ENCODE measurements around the gene MRPL9. TPM values are rescaled to one million over a fixed set of nuclear protein-coding genes. Genes with fewer than 3 reads are reported as not detected.
A peak's percentile ranks its signal among the peaks of the same experiment; 100 is the strongest.
"Not testable (repeated sequence)": the region's sequence is repeated elsewhere in the genome, so short reads cannot be mapped to it uniquely, and the experiment has no call there.

The MRPL9 gene
- total RNA-seq, 2 donors from 2014 or later: 47.9 to 65.7 TPM

DNA sequence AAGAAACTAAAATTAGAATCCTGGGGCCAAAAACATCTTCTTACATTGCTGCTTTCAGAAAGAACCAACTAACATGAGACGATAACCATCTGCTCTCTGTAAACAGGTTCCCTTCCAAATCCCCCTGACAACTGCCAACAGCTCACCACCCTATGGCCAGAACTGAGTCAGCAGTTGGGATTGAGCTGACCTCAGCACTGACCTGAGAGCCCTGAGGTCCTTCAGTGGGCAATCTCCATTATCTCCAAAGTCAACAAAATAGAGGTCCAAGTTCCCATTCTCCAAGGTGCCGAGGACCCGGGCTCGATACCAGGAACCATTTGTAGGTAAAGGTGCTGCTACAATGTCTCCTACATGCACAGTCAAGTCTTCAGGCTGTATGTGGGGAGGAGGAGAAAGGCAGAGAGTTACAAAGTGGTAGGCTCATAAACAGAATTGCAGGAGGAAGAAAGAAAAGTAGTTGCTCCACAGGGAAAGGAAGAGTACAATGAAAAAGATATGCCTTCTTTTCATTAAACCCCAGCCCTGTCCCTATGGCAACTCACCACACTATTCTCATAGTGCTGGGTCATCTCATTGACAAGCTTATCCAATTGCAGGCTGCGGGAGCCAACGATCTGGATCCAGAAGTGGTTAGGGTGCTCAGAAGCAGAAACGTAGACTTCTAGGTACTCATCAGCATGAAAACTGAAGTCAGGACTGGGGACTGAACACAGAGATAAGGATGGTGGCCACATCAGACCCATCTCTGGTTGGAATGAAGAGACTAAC lies 12.8 kb upstream of the MRPL9 start:
- no peak for DNase-seq (ENCODE audit: low spot score)
- TF ChIP-seq, protein P1, sequence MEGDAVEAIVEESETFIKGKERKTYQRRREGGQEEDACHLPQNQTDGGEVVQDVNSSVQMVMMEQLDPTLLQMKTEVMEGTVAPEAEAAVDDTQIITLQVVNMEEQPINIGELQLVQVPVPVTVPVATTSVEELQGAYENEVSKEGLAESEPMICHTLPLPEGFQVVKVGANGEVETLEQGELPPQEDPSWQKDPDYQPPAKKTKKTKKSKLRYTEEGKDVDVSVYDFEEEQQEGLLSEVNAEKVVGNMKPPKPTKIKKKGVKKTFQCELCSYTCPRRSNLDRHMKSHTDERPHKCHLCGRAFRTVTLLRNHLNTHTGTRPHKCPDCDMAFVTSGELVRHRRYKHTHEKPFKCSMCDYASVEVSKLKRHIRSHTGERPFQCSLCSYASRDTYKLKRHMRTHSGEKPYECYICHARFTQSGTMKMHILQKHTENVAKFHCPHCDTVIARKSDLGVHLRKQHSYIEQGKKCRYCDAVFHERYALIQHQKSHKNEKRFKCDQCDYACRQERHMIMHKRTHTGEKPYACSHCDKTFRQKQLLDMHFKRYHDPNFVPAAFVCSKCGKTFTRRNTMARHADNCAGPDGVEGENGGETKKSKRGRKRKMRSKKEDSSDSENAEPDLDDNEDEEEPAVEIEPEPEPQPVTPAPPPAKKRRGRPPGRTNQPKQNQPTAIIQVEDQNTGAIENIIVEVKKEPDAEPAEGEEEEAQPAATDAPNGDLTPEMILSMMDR (IDR thresholded peaks at IDR 0.05): no peak
- ATAC-seq (ENCODE audit: insufficient number of reproducible peaks, low FRiP score, low read depth): no peak
- Histone ChIP-seq H3K4me1 (ENCODE audit: control insufficient read depth in 1 of 2, low read depth in 2 of 2) (no peaks in the 10 kb centered on the region), H3K36me3 (peaks cover 13% of the 10 kb centered on the region), H3K4me3 (no peak overlapping the region), H3K27me3 (replicated peaks; ENCODE audit: insufficient read depth) (no peaks in the 10 kb centered on the region), H3K27ac (no peak overlapping the region), H3K9me3 (no peaks in the 10 kb centered on the region)

DNA sequence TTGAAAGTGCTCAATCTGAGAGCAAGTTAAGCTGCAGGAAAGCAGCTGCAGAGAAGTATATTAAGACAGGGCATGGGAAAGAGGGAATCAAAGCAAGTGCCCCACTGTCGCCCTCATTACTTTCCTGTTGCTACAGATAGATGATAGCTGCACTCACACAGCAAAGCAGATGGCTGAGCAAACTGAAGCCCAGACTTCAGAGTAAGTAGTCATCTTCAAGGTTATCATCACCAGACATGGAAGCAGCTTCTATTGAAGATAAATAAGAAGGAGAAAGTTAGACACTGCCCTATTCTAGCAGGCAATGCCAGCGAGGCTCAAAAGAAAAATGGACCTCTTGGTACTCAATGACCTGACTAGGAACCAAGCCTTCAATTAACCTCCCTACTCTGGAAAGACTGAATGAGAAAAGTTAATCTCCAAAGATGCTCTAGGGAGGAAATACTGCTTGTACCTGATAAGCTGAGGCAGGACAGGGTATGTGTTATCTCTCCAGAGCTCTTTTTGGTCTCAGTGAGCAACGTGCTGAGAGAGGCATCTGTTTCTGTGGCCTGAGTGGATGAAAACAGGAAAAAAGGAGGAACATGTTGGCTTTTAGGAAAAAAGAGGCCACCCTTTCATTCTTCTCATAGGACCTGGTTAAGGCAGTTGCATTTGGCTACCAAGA lies 11.1 kb upstream of the MRPL9 start:
- TF ChIP-seq, protein P1 (IDR thresholded peaks at IDR 0.05): no peak
- peaks cover 13% of the 10 kb centered on the region for H3K36me3 ChIP-seq
- DNase-seq (ENCODE audit: low spot score) (no peak), ATAC-seq (ENCODE audit: insufficient number of reproducible peaks, low FRiP score, low read depth) (no peak)
- H3K4me1 ChIP-seq (ENCODE audit: control insufficient read depth in 1 of 2, low read depth in 2 of 2): no peaks in the 10 kb centered on the region
- no peaks in the 10 kb centered on the region for H3K9me3 ChIP-seq
- no peaks in the 10 kb centered on the region for H3K27me3 ChIP-seq (replicated peaks; ENCODE audit: insufficient read depth)
- no peak overlapping the region for H3K4me3 ChIP-seq
- H3K27ac ChIP-seq: no peak overlapping the region

DNA sequence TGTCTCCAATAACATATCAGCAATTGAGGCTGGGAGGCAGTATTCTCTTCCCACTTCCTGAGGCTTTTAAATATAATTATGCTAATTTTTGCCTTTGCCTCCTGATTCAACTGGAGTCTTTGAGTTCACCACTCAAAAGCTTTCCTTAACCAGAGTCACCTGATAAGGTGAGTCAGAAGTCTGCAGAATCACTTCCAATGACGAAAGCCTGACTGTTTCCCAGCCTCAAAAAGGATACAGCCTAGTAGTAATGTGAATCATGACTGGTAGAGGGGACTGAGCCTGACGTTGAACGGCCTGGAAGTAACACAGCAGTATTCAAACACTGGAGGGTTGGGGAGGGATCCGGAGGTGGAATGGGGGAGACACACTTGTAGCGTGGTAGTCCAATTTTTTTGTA lies 10.4 kb upstream of the MRPL9 start:
- H3K9me3 ChIP-seq: no peaks in the 10 kb centered on the region
- DNase-seq (ENCODE audit: low spot score) (no peak), ATAC-seq (ENCODE audit: insufficient number of reproducible peaks, low FRiP score, low read depth) (no peak)
- peaks cover 13% of the 10 kb centered on the region for H3K36me3 ChIP-seq
- H3K27ac ChIP-seq: no peak overlapping the region
- TF ChIP-seq, protein P1 (IDR thresholded peaks at IDR 0.05): no peak
- no peaks in the 10 kb centered on the region for H3K27me3 ChIP-seq (replicated peaks; ENCODE audit: insufficient read depth)
- no peaks in the 10 kb centered on the region for H3K4me1 ChIP-seq (ENCODE audit: control insufficient read depth in 1 of 2, low read depth in 2 of 2)
- H3K4me3 ChIP-seq: no peak overlapping the region

DNA sequence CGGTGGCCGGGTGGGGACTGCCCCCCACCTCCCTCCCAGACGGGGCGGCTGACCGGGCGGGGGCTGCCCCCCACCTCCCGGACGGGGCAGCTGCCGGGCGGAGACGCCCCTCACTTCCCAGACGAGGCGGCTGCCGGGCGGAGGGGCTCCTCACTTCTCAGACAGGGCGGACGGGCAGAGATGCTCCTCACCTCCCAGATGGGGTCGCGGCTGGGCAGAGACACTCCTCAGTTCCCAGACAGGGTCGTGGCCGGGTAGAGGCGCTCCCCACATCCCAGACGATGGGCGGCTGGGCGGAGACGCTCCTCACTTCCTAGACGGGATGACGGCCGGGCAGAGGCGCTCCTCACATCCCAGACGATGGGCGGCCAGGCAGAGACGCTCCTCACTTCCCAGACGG lies 6.0 kb upstream of the MRPL9 start:
- not testable (repeated sequence) for H3K4me1 ChIP-seq (ENCODE audit: control insufficient read depth in 1 of 2, low read depth in 2 of 2); DNase-seq (ENCODE audit: low spot score); H3K27me3 ChIP-seq (replicated peaks; ENCODE audit: insufficient read depth); H3K27ac ChIP-seq; H3K4me3 ChIP-seq; ATAC-seq (ENCODE audit: insufficient number of reproducible peaks, low FRiP score, low read depth); H3K36me3 ChIP-seq; H3K9me3 ChIP-seq

DNA sequence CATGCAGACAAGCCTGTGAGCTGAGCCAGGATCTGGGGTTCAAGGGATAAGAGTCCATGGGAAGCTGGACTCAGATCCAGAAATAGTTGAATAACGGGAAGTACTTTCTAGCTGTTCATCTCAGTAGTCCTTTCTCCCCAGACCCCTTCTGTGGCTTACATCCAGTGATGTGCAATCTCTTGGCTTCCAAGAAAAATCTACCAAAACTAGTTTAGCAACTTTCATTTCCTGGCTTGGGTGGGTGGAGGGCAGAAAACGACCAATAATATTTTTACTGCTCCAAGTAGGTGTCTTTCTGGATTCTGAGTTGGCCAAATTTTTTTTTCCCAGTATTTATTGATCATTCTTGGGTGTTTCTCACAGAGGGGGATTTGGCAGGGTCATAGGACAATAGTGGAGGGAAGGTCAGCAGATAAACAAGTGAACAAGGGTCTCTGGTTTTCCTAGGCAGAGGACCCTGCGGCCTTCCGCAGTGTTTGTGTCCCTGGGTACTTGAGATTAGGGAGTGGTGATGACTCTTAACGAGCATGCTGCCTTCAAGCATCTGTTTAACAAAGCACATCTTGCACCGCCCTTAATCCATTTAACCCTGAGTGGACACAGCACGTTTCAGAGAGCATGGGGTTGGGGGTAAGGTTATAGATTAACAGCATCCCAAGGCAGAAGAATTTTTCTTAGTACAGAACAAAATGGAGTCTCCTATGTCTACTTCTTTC lies 5.2 kb upstream of the MRPL9 start:
- H3K4me1 ChIP-seq (ENCODE audit: control insufficient read depth in 1 of 2, low read depth in 2 of 2); DNase-seq (ENCODE audit: low spot score); H3K4me3 ChIP-seq; H3K9me3 ChIP-seq; H3K27me3 ChIP-seq (replicated peaks; ENCODE audit: insufficient read depth); ATAC-seq (ENCODE audit: insufficient number of reproducible peaks, low FRiP score, low read depth); H3K36me3 ChIP-seq; H3K27ac ChIP-seq: not testable (repeated sequence)

DNA sequence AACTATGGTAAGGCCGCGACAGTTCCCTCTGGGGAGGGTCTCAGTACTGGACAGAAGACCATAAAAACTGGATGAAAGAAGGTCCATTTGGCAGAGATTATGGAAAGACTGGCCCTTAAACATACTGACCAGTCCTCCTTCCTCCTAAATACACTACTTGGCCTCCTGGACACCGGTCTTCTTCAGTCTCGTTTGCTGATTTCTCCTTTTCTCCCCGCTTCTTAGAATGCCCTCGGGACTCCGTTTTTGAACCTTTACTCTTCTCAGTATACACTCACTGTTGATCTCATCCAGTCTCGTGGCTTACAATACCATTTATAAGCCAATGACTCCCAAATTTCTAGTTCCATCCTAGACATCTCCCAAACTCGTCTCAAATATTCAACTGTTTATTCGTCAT lies 694 bp upstream of the MRPL9 start:
- Histone ChIP-seq H3K4me3 (peak overlapping the region; percentile 88), H3K9me3 (no peaks in the 10 kb centered on the region), H3K36me3 (peaks cover 11% of the 10 kb centered on the region), H3K27me3 (replicated peaks; ENCODE audit: insufficient read depth) (no peaks in the 10 kb centered on the region), H3K27ac (peak overlapping the region; percentile 85 to 90), H3K4me1 (ENCODE audit: control insufficient read depth in 1 of 2, low read depth in 2 of 2) (peaks cover 8 to 13% of the 10 kb centered on the region in 2 donors)
- DNase-seq (ENCODE audit: low spot score): no peak
- TF ChIP-seq, protein P1 (IDR thresholded peaks at IDR 0.05): no peak
- ATAC-seq (ENCODE audit: insufficient number of reproducible peaks, low FRiP score, low read depth): no peak
